HepG2 (cell line): Measurements from ENCODE around the gene CISD3. TPM values are rescaled to one million over a fixed set of nuclear protein-coding genes. Genes with fewer than 3 reads are reported as not detected.

Experiments used
- ATAC-seq: fragments of 200-7000 bp; cut with Tn5 transposase; 3 replicates; pipeline ENCODE4 v1.9.1; 2020; ENCODE audit warnings: mild to moderate bottlenecking, moderate library complexity
- BruUV-seq: library from RNA; stranded (reverse); fragments of 400-500 nt; replicated peaks from 2 replicates; lab custom pipeline; 2021; lab: Mats Ljungman, UMichigan
- CTCF ChIA-PET: fragments of 300-600 bp; formaldehyde crosslinking; extraction: SDS; loops from one replicate; lab custom pipeline; 2021; ENCODE audit warnings: low total read pairs, inconsistent platforms, low intra/inter-chr PET ratio; lab: Yijun Ruan, JAX
- POLR2A ChIA-PET: fragments of 350-600 bp; sonication (Branson Sonifier 250); formaldehyde crosslinking; loops from one replicate; lab custom pipeline; 2020; ENCODE audit warnings: antibody characterized with exemption, inconsistent platforms; lab: Yijun Ruan, JAX
- DNase-seq: peaks from one replicate; pipeline ENCODE4 v3.0.0-alpha.2; 2015; ENCODE audit warnings: low spot score
- FAIRE-seq: peaks from 3 replicates; lab custom pipeline; 2011; peaks lifted over from hg19 to GRCh38; lab: Jason Lieb, UNC
- H2AFZ ChIP-seq: one replicate; pipeline ENCODE4 v1.6.1; 2011; ENCODE audit warnings: low read length, inconsistent platforms
- H3K27ac ChIP-seq: fragments of 300-600 bp; 3 replicates; pipeline ENCODE4 v1.8.0; 2011; ENCODE audit warnings: mixed run types, mild to moderate bottlenecking, mixed read lengths, low read length, inconsistent platforms; ENCODE audit not compliant: insufficient read depth; ENCODE audit errors: extremely low read length
- H3K27me3 ChIP-seq, 2 experiments: fragments of 200-600 bp in 1 of 2; 2 replicates in 1 of 2; 3 replicates in 1 of 2; pipeline versions ENCODE4 v1.6.0 to v1.8.0; 2011; ENCODE audit warnings: low read length in 2 of 2, mild to moderate bottlenecking in 2 of 2, moderate library complexity in 2 of 2, inconsistent platforms in 1 of 2; ENCODE audit not compliant: insufficient read depth in 2 of 2, control insufficient read depth in 1 of 2
- H3K36me3 ChIP-seq, 2 experiments: fragments of 200-600 bp in 1 of 2; replicated peaks in 1 of 2; 2 replicates in 1 of 2; 3 replicates in 1 of 2; pipeline versions ENCODE4 v1.5.1 to v1.8.0; 2011; ENCODE audit warnings: low read length in 2 of 2, inconsistent platforms in 1 of 2; ENCODE audit not compliant: insufficient read depth in 2 of 2, control insufficient read depth in 1 of 2
- H3K4me1 ChIP-seq: 2 replicates; pipeline ENCODE4 v1.5.1; 2012; ENCODE audit warnings: low read length, inconsistent platforms; ENCODE audit not compliant: insufficient read depth
- H3K4me2 ChIP-seq: 2 replicates; pipeline ENCODE4 v1.6.0; 2011; ENCODE audit warnings: low read depth, low read length, inconsistent platforms
- H3K4me3 ChIP-seq, 3 experiments: fragments of 200-600 bp in 1 of 3; sonication (generic), shearing (Covaris generic) in 1 of 3; replicated peaks in 1 of 3; 2 replicates each; pipeline ENCODE4 v1.5.1; 2011 to 2016; ENCODE audit warnings: low read length in 3 of 3, inconsistent platforms in 2 of 3, low read depth in 2 of 3, mild to moderate bottlenecking in 2 of 3, control low read depth in 1 of 3, mixed read lengths in 1 of 3; ENCODE audit not compliant: insufficient read depth in 1 of 3
- H3K79me2 ChIP-seq: one replicate; pipeline ENCODE4 v1.6.1; 2011; ENCODE audit warnings: low read length, inconsistent platforms; ENCODE audit not compliant: insufficient read depth
- H3K9ac ChIP-seq: 2 replicates; pipeline ENCODE4 v1.6.0; 2011; ENCODE audit warnings: mild to moderate bottlenecking, low read depth, low read length, inconsistent platforms; ENCODE audit not compliant: insufficient read depth
- H3K9me3 ChIP-seq: 2 replicates; pipeline ENCODE4 v1.5.1; 2012; ENCODE audit warnings: mild to moderate bottlenecking, low read length
- H4K20me1 ChIP-seq: 2 replicates; pipeline ENCODE4 v1.6.0; 2011; ENCODE audit warnings: inconsistent platforms, mild to moderate bottlenecking, low read length, moderate library complexity; ENCODE audit not compliant: insufficient read depth
- CENPT ChIP-seq: sonication (generic); formaldehyde crosslinking; IDR thresholded peaks from 2 replicates; pipeline ENCODE4 v1.8.0; 2022; ENCODE audit warnings: low read depth, mild to moderate bottlenecking, moderate library complexity, missing genetic modification reagents
- DMAP1 ChIP-seq: IDR thresholded peaks from 2 replicates; pipeline ENCODE4 v1.6.1; 2016
- HDAC1 ChIP-seq: sonication (generic); formaldehyde crosslinking; IDR thresholded peaks from 2 replicates; pipeline ENCODE4 v1.5.1; 2020; ENCODE audit warnings: mild to moderate bottlenecking, missing genetic modification reagents
- NFATC3 ChIP-seq: sonication (generic); formaldehyde crosslinking; IDR thresholded peaks from 2 replicates; pipeline ENCODE4 v1.5.1; 2020; ENCODE audit warnings: mild to moderate bottlenecking, missing genetic modification reagents
- SIN3B ChIP-seq: fragments of 150-350 bp; IDR thresholded peaks from 2 replicates; pipeline ENCODE4 v1.6.1; 2014; ENCODE audit warnings: low read length
- ZBTB42 ChIP-seq: sonication (generic); formaldehyde crosslinking; IDR thresholded peaks from 2 replicates; pipeline ENCODE4 v1.5.0; 2020; ENCODE audit warnings: mild to moderate bottlenecking, missing genetic modification reagents
- ZNF329 ChIP-seq: sonication (generic); formaldehyde crosslinking; IDR thresholded peaks from 2 replicates; pipeline ENCODE4 v1.9.0; 2021; ENCODE audit warnings: low read depth, mild to moderate bottlenecking, missing genetic modification reagents
- ZNF562 ChIP-seq: sonication (generic); formaldehyde crosslinking; IDR thresholded peaks from 2 replicates; pipeline ENCODE4 v1.8.0; 2022; ENCODE audit warnings: missing genetic modification reagents, borderline replicate concordance
- ZNF788 ChIP-seq: sonication (generic); formaldehyde crosslinking; IDR thresholded peaks from 2 replicates; pipeline ENCODE4 v1.5.0; 2020; ENCODE audit warnings: mild to moderate bottlenecking, missing genetic modification reagents, borderline replicate concordance
- WGBS: methylation state at CpG from one replicate; pipeline ENCODE4 v1.1.6; 2017; ENCODE audit warnings: low lambda C conversion rate; 5-methylcytosine and 5-hydroxymethylcytosine counted together
- in situ Hi-C: cut with HindIII; loops from 2 replicates; pipeline ENCODE4 v1.10.0; 2017; ENCODE audit warnings: low pct_unique_long_range_greater_than_20kb; ENCODE audit not compliant: extremely low pct_ligation_motif_present
- intact Hi-C: fragments of 100-400 bp; cut with micrococcal nuclease; formaldehyde crosslinking; loops from one replicate; pipeline ENCODE4 v1.10.0; 2022; ENCODE audit not compliant: unreplicated experiment
- polyA plus RNA-seq, 8 experiments: library from polyadenylated mRNA; depleted of rRNA in 3 of 8; stranded (reverse) in 7 of 8; unstranded in 1 of 8; fragments of >200 nt; fragmentation: Illumina TruSeq in 4 of 8; extraction: Trizol in 4 of 8; gene quantifications; 2 replicates each; pipeline versions ENCODE4 v1.2.1 to v1.2.3, GENCODE V29; 2011 to 2016; ENCODE audit warnings: low read depth in 4 of 8, missing spikeins in 1 of 8, mixed read lengths in 1 of 8; ENCODE audit not compliant: insufficient read depth in 1 of 8
- total RNA-seq, 5 experiments: library from RNA; depleted of rRNA; stranded (reverse); fragments of >200 nt; fragmentation: Illumina TruSeq; extraction: Trizol; gene quantifications; 2 replicates each; pipeline ENCODE4 v1.2.3, GENCODE V29; 2016; ENCODE audit warnings: low read depth in 1 of 5
- TF ChIP-seq, protein P1 (sequence below): sonication (generic); formaldehyde crosslinking; IDR thresholded peaks from 2 replicates; pipeline ENCODE4 v1.9.0; 2021; ENCODE audit warnings: missing genetic modification reagents, mild to moderate bottlenecking, borderline replicate concordance
- TF ChIP-seq, protein P2 (sequence below): sonication (generic); formaldehyde crosslinking; IDR thresholded peaks from 2 replicates; pipeline ENCODE4 v1.8.1; 2022; ENCODE audit warnings: mild to moderate bottlenecking, missing genetic modification reagents

The CISD3 gene
- total and polyA plus RNA-seq, 2 of the 13 experiments (the other 11 are each of a cell fraction or from before 2014, with no cell fraction given), result 30.0 to 34.1 TPM

DNA sequence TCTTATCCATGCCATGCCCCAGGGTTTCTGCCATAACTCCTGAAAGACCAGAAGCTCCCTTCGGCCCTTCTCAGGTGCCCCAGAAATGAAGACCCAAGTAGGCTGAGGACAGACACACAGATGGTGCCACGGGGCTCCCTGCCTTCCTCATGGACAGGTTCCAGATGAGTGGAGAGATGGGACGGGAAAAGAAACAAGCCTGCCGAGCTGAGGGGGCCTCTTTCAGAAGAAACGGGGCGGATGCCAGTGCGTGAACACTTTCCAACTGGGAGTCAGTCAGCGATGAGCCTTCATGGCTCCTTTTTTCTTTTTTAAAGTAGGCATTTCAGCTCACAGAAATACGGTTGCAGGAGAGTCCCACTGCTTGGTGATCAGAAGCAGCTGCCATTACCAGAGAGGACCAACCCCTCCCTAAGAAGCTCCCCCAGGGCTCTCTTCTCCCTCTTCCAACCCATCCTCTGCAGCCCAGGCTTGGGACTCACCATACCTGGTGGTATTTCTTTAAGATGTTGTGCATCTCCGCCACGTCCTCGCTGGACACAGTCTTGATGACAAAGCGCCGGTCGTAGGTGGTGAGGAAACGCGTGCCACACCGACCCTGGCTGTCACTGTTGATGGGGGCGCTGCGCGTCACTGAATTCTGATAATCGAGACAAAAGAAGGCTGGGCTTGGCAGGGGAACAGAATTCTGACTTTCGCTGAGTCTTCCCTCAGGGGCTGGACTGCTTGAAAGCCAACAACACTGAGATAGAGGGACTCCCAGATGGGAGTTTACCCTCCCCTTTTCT is 50.0 kb downstream of the CISD3 start:
- CTCF ChIA-PET, result no interaction called here
- no peak overlapping the region for H3K27ac ChIP-seq
- no peaks in the 10 kb centered on the region for H4K20me1 ChIP-seq
- in situ Hi-C loops (no loop called here), intact Hi-C loops (no loop called here)
- DNase-seq (no peak), ATAC-seq (no peak), FAIRE-seq (no peak)
- 98% methylated on average over 23 of the region's 23 CpGs for WGBS
- BruUV-seq, result no TSS peak
- H3K36me3 ChIP-seq, result peaks cover 62 to 88% of the 10 kb centered on the region in 2 experiments
- H3K9me3 ChIP-seq, result no peaks in the 10 kb centered on the region
- H3K27me3 ChIP-seq, result no peaks in the 10 kb centered on the region
- POLR2A ChIA-PET, result interaction anchor here (1.2 kb wide), 1 partner anchor 18 kb away, joined by 3 read pairs; no protein-coding TSS in a partner anchor
- no peak overlapping the region for H3K4me3 ChIP-seq
- no peak overlapping the region for H3K9ac ChIP-seq
- H2AFZ ChIP-seq, result no peak overlapping the region
- no peaks in the 10 kb centered on the region for H3K79me2 ChIP-seq
- TF ChIP-seq ZBTB42, result no peak
- TF ChIP-seq, protein P1, sequence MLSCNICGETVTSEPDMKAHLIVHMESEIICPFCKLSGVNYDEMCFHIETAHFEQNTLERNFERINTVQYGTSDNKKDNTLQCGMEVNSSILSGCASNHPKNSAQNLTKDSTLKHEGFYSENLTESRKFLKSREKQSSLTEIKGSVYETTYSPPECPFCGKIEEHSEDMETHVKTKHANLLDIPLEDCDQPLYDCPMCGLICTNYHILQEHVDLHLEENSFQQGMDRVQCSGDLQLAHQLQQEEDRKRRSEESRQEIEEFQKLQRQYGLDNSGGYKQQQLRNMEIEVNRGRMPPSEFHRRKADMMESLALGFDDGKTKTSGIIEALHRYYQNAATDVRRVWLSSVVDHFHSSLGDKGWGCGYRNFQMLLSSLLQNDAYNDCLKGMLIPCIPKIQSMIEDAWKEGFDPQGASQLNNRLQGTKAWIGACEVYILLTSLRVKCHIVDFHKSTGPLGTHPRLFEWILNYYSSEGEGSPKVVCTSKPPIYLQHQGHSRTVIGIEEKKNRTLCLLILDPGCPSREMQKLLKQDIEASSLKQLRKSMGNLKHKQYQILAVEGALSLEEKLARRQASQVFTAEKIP (CRISPR knock-in tag), result no peak
- TF ChIP-seq SIN3B, result no peak
- TF ChIP-seq, protein P2, sequence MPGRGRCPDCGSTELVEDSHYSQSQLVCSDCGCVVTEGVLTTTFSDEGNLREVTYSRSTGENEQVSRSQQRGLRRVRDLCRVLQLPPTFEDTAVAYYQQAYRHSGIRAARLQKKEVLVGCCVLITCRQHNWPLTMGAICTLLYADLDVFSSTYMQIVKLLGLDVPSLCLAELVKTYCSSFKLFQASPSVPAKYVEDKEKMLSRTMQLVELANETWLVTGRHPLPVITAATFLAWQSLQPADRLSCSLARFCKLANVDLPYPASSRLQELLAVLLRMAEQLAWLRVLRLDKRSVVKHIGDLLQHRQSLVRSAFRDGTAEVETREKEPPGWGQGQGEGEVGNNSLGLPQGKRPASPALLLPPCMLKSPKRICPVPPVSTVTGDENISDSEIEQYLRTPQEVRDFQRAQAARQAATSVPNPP (CRISPR knock-in tag), result no peak
- no peak for TF ChIP-seq ZNF562 (CRISPR knock-in tag)
- no peak for TF ChIP-seq NFATC3 (CRISPR knock-in tag)
- no peak for TF ChIP-seq ZNF788
- no peak for TF ChIP-seq CENPT (CRISPR knock-in tag)
- TF ChIP-seq HDAC1, result no peak
- TF ChIP-seq DMAP1 (CRISPR knock-in tag), result no peak
- no peak for TF ChIP-seq ZNF329 (CRISPR knock-in tag)
- H3K4me2 ChIP-seq, result no peak overlapping the region
- no peaks in the 10 kb centered on the region for H3K4me1 ChIP-seq
